GM12875 (cell line): ENCODE results near the gene CST1.
"Not testable (repeated sequence)": the region's sequence is repeated elsewhere in the genome, so short reads cannot be mapped to it uniquely, and the experiment has no call there.

Experiments
- H3K4me3 ChIP-seq: one replicate; pipeline ENCODE4 v1.5.1; 2011; ENCODE audit warnings: low read depth, low read length, control low read depth
- CTCF ChIP-seq: IDR thresholded peaks from 2 replicates; pipeline ENCODE4 v1.5.1; 2011; ENCODE audit warnings: low read depth, mild to moderate bottlenecking, control low read depth, inconsistent platforms, low read length, moderate library complexity, borderline replicate concordance; ENCODE audit not compliant: insufficient read depth

CST1 gene

GRCh38 chr20:23766531-23766930 lies 15.8 kb upstream of the CST1 start:
- no peak overlapping the region for H3K4me3 ChIP-seq
- TF ChIP-seq CTCF, result no peak

GRCh38 chr20:23765578-23765977 lies 14.8 kb upstream of the CST1 start:
- H3K4me3 ChIP-seq, result no peak overlapping the region
- TF ChIP-seq CTCF, result no peak

- not testable (repeated sequence) for H3K4me3 ChIP-seq
Observed at GRCh38 chr20:23764630-23765029, 13.9 kb upstream of the CST1 start.

- no peak for TF ChIP-seq CTCF
- H3K4me3 ChIP-seq, result no peak overlapping the region
Observed at GRCh38 chr20:23763345-23763744, 12.6 kb upstream of the CST1 start.

GRCh38 chr20:23759306-23759940 lies 8.7 kb upstream of the CST1 start:
- no peak for TF ChIP-seq CTCF
- H3K4me3 ChIP-seq, result no peak overlapping the region

- not testable (repeated sequence) for H3K4me3 ChIP-seq
Observed at GRCh38 chr20:23756792-23757191, 6.1 kb upstream of the CST1 start.

- not testable (repeated sequence) for H3K4me3 ChIP-seq
Observed at GRCh38 chr20:23755131-23755611, 4.4 kb upstream of the CST1 start.

- H3K4me3 ChIP-seq, result no peak overlapping the region
- no peak for TF ChIP-seq CTCF
Observed at GRCh38 chr20:23754731-23755130, 4.0 kb upstream of the CST1 start.

GRCh38 chr20:23753589-23753988 lies 2.9 kb upstream of the CST1 start:
- no peak for TF ChIP-seq CTCF

More at GRCh38 chr20:23753589-23753988, 2.9 kb upstream of the CST1 start:
- H3K4me3 ChIP-seq, result no peak overlapping the region
